C4-2B (cell line): Measurements from ENCODE around the gene NUFIP1.

Experiments used
- CTCF ChIP-seq: fragments of 450-650 bp; conservative IDR thresholded peaks from 2 replicates; pipeline ENCODE4 v1.5.1; 2017; ENCODE audit warnings: mild to moderate bottlenecking
- ZFX ChIP-seq: fragments of 450-650 bp; IDR thresholded peaks from 2 replicates; pipeline ENCODE4 v1.6.1; 2017

GRCh38 chr13:44976949-44977583 lies 12.2 kb downstream of the NUFIP1 start:
- TF ChIP-seq CTCF (no peak), ZFX (no peak)
